Measurements from ENCODE around the gene FHIT.

Gene FHIT

DNA sequence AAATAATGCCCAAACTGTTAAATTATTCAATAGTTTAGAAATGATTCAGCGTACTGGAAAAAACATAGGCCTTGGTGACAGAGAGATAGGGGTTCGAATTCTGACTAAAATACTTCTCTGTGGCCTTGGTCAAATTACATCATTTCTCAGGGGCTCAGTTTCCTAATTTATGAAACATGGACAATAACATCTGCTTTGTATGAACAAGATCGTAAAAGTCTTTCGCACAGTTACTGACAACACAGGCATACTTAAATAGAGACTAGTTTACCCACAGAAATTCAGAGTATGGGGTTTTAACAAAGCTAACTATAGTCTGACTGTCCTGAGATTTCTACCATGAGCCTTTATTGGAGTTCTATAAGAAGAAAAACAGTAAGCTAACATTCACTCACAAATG is 440.4 kb downstream of the FHIT start:
- TF ChIP-seq, protein P1, sequence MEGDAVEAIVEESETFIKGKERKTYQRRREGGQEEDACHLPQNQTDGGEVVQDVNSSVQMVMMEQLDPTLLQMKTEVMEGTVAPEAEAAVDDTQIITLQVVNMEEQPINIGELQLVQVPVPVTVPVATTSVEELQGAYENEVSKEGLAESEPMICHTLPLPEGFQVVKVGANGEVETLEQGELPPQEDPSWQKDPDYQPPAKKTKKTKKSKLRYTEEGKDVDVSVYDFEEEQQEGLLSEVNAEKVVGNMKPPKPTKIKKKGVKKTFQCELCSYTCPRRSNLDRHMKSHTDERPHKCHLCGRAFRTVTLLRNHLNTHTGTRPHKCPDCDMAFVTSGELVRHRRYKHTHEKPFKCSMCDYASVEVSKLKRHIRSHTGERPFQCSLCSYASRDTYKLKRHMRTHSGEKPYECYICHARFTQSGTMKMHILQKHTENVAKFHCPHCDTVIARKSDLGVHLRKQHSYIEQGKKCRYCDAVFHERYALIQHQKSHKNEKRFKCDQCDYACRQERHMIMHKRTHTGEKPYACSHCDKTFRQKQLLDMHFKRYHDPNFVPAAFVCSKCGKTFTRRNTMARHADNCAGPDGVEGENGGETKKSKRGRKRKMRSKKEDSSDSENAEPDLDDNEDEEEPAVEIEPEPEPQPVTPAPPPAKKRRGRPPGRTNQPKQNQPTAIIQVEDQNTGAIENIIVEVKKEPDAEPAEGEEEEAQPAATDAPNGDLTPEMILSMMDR (conservative IDR thresholded peaks at IDR 0.05; ENCODE audit: low read depth, low read length): no peak
- no peak for DNase-seq (ENCODE audit: low read depth)
- H3K4me3 ChIP-seq (ENCODE audit: low read depth, low read length): no peak overlapping the region

DNA sequence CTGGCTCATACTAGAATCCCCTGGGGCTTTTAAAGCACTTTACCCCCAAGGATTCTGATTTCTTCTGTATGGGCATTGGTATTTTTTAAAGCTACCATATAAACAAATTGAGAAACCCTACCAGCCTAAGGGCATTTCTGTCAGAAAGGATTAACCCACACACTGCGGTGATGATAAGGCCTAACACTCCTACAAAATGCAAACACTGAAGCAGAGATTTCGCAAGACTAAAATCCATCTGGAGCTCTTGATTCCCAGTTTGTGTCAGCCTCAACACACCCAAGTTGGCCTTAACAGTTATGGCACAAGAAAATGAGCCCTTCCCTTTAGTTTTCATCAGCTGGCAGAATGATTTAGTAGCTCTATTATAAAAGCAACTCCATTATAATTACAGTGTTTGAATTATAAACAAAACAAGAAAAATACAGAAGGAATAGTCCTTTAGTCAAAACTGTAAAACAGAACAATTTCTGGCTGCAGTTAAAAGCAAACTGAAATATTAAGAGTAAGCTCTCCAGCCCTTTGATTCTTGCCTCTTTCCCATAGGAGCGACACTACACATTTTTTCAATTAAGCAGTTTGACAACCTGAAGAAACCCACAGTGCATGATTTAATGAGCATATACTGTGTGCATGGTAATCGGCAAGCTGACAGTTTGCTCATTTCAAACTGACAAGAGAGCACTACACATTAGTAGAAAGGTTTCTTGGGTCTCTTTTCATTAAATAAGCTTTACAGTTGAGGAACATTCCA is 441.2 kb downstream of the FHIT start:
- TF ChIP-seq, protein P1 (conservative IDR thresholded peaks at IDR 0.05; ENCODE audit: low read depth, low read length): no peak
- no peak for DNase-seq (ENCODE audit: low read depth)
- H3K4me3 ChIP-seq (ENCODE audit: low read depth, low read length): no peak overlapping the region

DNA sequence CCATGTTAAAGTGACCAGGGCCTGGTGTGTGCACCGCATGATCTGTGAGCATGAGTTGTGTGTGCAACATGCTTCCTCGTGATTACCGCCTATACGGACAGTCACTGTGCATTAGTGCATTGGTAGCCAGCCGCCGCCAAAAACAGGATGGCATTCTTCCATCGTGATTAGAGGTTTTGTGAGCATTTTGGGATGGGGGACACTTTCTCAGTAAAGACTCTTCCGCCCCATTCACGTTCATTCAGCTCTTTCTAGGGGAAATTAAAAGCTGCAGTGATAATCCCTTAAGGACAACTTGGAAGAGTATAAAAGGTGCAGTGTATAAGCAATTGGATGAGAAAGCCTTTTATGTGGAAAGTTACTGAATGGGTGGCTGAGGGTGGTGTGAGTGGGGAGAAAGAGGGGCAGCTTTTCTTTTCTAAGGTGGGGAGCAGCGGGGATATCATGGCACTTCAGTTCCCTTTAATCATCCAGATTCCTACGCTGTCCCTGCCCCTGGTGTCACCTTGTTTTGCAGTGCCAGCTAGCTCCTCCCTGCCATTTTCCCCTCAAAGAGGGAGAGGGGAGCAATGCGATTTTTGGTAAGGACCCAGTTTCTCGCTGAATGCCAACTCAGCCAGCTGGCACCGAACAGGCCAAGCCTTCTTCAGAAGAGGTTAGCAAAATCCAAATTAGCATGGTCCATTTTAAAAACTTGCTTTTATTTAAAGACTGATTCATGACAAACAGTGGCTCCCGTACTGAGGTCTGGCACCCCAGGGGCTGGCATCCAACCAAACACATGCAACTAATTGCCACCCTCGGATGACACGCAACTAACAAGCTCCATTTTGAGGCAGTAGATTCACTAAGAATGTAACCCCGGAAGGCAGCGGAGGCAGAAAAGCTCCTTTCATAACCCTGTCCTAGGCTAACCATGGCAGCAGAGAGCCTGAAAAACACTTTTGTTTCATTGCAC is 447.8 kb downstream of the FHIT start:
- TF ChIP-seq, protein P1 (conservative IDR thresholded peaks at IDR 0.05; ENCODE audit: low read depth, low read length): no peak
- no peak overlapping the region for H3K4me3 ChIP-seq (ENCODE audit: low read depth, low read length)

DNA sequence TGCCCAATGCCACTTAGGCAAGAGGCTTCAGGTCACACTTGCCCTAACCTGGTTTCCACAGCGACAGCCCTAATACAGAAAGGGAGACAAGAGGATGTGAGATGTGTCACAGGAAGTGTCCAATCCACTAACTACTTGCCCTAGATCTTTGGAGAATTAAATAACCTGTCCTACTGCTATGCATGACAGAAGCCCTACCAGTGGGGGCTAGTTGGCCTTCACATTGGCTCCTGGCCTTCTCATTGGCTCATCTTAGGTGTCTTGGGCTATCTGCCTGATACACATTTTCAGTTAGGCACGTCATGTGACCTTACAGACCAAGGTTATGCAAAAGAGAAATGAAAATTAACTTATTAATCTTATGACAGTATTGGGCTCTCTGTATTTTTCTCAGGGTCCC is 449.9 kb downstream of the FHIT start:
- no peak for DNase-seq (ENCODE audit: low read depth)
- TF ChIP-seq, protein P1 (conservative IDR thresholded peaks at IDR 0.05; ENCODE audit: low read depth, low read length): no peak
- no peak overlapping the region for H3K4me3 ChIP-seq (ENCODE audit: low read depth, low read length)

More for the DNA sequence above, 447.8 kb downstream of the FHIT start:
- DNase-seq (ENCODE audit: low read depth): no peak

DNA sequence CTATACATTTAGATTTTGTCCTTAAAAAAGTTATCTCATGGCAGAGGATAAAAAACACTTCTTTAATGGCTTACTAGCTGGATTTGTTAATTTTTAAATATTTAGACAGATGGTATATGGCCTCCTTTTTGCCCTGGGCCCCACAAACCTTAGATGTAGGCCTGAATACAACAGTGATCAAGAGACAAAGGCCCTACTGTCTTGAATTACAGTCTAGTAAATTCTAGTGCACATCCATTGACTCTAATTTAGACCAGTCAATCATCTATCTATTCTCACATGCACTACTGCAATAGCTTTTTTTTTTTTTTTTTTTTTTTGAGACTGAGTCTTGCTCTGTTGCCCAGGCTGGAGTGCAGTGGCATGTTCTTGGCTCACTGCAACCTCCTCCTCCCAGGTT is 452.8 kb downstream of the FHIT start:
- DNase-seq (ENCODE audit: low read depth): no peak
- TF ChIP-seq, protein P1 (conservative IDR thresholded peaks at IDR 0.05; ENCODE audit: low read depth, low read length): no peak
- H3K4me3 ChIP-seq (ENCODE audit: low read depth, low read length): no peak overlapping the region

DNA sequence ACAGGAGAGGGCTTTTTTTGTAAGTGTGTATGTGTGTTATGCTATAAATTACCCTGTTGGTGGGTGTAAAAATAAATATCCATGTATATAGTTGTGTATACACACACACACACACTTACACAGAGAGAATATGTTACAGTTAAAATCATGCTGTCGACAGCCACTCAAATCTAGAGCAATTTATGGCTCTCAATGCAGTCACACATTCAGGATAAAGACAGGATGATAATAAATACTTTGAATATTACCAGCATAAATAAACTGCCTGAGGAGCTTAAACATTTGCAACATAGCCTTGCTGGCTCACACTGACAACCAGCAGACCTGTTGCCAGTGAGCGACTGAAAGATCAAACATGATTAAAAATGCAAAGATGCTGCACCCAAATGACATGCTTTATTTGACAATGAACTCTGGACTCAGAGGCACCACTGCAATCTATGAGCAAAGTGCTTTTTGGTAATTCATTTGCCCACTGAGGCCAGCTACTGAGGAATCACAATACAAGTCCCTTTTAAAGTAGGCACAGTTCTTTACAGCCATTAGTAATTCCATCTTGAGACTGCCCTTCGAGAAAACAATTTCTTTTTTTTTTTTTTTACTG is 458.9 kb downstream of the FHIT start:
- DNase-seq (ENCODE audit: low read depth): no peak
- H3K4me3 ChIP-seq (ENCODE audit: low read depth, low read length): no peak overlapping the region
- TF ChIP-seq, protein P1 (conservative IDR thresholded peaks at IDR 0.05; ENCODE audit: low read depth, low read length): no peak
